NOMO-1 treated with DMSO at 0.1 percent for 48 hours (cell line): Measurements from ENCODE around the gene CTAG2.
"Not testable (repeated sequence)": the region's sequence is repeated elsewhere in the genome, so short reads cannot be mapped to it uniquely, and the experiment has no call there.

Source experiments
- DNase-seq: peaks from one replicate; lab custom pipeline; 2025; ENCODE audit not compliant: unreplicated experiment; lab: John Stamatoyannopoulos, UW

The CTAG2 gene

DNA sequence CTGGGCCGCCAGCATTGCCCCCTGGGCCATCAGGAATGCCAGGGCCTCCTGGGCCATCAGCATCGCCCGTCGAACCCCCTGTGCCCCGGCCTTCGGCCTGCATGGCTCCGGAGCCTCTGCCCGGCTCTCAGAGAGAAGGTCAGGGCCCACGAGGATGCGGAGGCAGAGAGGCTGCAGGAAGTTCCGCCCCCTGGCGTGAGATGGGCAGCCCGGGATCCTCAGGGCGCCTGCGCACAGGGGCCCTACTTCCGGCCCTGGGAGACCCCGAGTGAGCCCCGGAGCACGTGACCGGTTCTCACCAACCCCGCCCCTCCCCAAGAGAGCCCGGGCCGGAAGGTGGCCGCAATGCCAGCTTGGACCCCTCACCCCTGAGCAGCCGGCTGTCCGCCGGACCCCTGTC, at the start of gene CTAG2:
Gene CTAG2, minus strand, starts transcription at position 167 of the 400 bp plus-strand sequence. Its CDS starts 64 bp downstream, at position 103.
- DNase-seq, result not testable (repeated sequence)

DNA sequence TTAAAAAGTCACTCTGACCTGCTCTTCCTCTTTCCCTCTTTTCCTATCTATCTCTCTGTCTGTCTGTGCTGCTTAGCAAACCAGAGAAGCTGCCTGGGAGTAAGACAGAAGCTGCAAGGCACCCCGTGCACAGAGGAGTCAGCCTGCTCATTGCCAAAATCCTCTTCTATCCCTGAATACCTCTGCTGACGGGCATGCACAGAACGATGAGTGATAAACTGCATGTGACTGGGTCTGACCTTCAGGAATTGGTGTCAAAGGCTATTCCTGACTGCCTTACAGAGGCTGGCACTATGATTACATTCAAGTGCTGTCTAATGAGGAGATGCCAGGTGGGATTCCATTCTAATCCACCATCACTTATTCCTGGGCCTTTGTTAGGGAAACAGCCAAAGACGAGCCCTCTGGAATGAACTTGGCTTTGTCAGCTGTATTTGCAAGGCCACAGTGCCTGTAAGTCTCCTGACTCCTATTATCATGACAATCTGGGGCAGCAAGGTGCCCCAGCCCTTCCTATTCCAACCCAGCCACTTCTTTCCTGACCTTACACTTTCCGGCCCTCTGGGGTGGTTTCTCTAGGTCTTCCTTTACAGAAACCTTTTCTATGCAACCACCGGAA, 45.4 kb upstream of the CTAG2 start:
- DNase-seq, result no peak

DNA sequence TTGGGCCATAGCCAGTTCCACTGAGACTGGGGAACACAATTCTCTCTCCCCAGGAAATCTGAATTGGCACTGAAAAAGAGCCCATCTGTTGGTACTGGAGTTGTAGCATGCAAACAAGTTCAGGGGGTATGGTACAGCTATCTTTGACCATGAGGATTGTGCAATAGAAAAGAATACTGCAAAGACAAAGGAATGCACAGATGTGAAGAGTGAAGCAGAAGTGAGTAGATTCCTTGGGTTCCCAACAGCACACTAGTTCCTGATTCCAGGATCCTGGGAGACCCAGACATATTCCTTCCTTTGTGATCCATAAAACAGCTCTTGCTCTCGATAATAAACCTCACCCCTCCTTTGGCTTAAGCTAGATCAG, 43.3 kb upstream of the CTAG2 start:
- DNase-seq, result no peak

DNA sequence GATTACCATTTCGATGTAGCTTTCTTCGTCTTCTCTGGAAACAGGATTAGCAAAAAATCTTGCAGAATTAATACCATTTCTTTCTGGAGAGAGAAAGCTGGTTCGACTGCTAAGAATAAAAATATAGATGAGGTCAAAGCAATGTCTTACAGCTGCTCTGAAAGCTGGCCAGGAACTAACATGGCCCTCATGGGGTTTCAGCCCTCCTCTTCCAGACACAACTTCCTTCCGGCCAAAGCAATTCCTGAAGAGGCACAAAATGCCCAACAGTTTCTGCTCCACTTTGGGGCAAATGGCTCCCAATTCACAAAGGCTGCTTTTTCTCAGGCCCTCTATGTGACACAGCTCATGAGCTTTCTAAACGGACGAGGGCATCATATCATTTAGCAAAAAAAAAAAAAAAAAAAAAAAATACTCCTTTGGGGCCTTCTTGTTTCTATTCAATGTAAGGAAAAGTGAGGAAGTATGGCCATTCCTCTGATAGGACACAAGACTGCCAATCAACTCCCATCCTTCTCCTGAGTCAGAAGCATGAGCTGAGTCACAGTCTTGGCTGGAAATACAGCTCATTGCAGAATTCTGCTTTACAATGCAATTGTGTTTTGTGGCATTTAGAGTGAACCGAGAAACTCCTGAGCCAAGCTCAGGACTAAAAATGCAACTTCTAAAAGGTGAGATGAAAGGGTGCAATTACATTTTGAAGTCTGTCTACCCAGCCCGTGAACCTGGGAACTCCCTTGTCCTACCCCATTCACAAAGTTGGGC, 42.7 kb upstream of the CTAG2 start:
- no peak for DNase-seq

DNA sequence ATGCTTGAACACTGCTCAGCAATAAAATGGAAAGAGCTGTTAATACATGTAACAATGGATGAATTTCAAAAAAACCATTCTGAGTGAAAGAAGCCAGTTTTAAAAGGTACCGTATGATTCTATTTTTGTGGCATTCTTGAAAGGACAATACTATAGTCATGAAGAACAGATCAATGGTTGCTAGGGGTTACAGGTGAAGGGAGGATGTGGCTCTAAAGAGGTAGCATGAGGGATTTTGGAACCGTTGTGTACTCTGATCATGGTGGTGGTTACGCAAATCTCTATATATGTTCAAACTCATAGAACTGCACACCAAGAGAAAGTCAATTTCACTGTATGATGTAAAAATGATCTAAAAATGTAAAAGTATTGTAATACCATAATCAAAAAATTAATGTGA, 40.0 kb upstream of the CTAG2 start:
- DNase-seq, result no peak

DNA sequence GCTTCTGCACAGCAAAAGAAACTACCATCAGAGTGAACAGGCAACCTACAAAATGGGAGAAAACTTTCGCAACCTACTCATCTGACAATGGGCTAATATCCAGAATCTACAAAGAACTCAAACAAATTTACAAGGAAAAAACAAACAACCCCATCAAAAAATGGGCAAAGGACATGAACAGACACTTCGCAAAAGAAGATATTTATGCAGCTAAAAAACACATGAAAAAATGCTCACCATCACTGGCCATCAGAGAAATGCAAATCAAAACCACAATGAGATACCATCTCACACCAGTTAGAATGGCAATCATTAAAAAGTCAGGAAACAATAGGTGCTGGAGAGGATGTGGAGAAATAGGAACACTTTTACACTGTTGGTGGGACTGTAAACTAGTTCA, 37.1 kb upstream of the CTAG2 start:
- DNase-seq, result not testable (repeated sequence)

DNA sequence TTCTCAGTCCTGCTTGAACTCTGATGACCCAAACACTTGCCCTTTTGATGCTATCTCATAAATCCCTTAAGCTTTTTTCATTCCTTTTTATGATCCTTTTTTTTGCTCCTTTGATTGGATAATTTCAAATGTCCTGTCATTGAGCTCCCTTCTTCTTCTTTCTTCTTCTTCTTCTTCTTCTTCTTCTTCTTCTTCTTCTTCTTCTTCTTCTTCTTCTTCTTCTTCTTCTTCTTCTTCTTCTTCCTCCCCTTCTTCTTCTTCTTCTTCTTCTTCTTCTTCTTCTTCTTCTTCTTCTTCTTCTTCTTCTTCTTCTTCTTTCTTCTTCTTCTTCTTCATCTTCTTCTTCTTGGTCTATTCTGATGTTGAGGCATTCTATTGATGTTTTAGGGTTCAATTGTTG, 18.7 kb upstream of the CTAG2 start:
- not testable (repeated sequence) for DNase-seq

DNA sequence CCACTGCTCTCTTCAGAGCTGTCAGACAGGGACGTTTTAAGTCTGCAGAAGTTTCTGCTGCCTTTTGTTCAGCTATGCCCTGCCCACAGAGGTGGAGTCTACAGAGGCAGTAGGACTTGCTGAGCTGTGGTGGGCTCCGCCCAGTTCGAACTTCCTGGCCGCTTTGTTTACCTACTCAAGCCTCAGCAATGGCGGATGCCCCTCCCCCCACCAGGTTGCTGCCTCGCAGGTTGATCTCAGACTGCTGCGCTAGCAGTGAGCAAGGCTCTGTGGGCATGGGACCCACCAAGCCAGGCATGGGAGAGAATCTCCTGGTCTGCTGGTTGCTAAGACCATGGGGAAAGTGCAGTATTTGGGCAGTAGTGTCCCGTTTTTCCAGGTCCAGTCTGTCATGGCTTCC, 17.5 kb upstream of the CTAG2 start:
- DNase-seq, result not testable (repeated sequence)

DNA sequence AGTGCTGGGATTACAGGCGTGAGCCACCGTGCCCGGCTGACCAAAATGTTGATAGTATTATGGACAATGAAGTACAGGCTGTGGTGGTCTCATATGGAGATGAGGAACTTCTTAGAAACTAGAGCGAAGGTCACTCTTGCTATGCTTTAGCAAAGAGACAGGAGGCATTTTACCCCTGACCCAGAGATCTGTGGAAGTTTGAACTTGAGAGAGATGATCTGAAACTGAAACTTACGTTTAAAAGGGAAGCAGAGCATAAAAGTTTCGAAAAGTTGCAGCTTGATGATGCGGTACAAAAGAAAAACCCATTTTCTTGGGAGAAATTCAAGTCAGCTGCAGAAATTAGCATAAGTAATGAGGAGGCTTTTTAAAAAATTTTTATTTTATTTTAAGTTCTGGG, 8.5 kb upstream of the CTAG2 start:
- peak; percentile 46 for DNase-seq

DNA sequence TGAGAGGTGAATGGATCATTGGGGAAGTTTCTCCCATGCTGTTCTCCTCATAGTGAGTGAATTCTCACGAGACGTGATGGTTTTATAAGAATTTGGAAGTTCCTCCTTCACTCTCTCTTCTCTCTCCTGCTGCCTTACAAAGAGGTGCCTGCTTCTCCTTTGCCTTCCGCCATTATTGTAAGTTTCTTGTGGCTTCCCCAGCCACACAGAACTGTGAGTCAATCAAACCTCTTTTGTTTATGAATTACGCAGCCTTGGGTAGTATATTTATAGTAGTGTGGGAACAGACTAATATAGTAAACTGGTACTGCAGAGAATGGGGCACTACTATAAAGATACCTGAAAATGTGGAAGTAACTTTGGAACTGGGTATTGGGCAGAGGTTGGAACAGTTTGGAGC, 7.8 kb upstream of the CTAG2 start:
- DNase-seq, result peak; percentile 54

DNA sequence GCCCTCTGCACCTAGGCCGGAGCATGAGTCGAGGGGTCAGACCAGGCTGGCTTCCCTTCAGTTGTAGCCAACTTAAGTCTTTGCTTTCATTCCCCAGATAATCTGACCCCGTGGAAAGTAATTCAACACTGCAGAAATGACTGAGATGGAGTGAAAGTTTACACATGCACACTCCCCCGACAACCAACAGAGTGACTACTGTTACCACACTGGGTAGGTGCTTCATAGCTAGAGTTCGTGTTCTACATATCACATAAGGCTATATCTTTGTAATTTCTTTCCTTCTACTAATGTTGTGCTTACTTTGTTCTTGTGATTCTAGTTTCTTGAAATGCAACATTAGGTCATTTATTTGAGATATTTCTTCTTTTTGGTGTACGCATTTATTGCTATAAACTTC, 7.2 kb upstream of the CTAG2 start:
- DNase-seq, result no peak

DNA sequence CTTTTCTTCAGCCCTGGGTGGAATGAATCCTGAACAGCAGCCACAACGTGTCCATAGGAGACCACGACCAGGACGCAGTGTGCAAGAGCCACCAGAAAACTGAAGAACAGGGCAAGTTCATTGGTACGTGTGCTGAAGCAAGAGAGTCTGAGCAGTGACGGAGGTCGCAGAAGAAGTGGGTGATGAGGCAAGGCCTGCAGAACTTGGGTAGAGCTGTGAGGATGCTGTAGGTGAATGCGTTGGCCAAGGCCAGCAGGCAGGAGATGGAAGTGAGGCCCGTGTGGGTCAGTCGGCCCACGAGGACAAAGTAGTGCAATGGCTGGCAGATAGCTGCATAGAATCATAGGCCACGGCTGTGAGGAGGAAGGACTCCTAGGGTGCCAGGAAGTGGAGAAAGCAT, 5.6 kb upstream of the CTAG2 start:
- DNase-seq, result no peak

DNA sequence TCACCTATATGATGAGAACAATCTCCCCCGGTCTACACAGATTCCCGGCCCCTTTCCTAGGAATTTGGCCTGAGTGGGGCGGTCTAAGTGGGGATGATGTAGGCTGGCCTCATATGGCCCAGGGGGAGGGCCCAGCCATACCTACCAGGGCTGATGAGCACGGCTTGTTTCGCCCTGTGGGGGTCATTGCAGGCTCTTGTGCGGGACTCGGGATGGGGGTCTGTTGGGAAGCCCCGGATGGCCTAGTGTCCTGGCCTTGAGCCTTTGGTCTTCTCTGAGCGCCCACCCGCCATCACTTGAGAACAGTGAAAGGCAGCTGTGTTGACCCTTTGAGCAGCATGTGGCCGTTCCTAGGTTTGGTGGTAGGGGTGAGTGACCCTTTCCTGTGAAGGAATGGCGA, 4.8 kb upstream of the CTAG2 start:
- DNase-seq, result no peak

DNA sequence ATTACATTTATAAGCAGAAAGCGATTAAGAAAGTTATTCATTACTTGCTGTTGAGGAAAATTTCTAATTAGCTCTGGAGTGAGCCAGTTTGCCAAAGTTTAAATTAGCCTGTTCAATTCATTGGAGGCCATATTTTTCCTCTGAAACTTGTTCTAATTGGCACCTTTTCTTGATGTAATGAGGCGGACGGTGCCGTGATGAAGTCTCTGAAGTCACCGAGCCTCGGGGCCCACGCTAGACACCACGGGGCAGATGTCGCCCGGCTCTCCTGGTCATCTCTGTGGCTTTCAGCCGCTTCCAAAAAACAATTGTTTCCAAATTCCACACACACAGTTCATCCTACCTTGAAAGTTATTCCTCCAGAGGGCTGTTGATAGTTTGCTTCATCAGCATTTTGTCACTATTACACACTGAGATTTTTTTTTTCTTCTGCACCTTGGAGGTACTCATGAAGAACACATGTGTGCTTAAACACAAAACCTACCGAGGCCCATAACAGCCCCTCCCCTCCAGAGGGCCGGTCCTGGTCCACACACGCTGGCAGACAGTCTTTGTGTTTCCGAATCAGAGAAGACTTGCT, 3.9 kb upstream of the CTAG2 start:
- no peak for DNase-seq

DNA sequence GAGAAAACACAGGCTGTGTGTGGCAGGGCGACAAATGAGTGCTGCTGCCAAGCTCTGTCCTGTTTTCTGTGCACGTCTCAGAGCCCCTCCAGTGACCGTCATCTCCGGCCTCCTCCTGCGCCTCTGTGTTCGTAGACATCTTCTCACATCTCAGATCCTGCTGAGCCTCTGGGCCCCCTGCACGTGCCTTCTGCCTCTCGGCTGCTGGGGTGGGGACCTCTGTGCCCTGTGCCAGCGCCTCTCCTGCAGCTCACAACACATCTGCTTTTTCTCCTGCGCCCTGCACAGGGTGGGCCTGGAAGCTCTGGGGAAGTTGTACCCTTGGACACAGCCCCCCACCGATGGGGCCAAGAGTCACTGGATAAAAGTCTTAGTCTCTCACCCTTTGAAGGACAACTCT, 2.4 kb upstream of the CTAG2 start:
- no peak for DNase-seq

DNA sequence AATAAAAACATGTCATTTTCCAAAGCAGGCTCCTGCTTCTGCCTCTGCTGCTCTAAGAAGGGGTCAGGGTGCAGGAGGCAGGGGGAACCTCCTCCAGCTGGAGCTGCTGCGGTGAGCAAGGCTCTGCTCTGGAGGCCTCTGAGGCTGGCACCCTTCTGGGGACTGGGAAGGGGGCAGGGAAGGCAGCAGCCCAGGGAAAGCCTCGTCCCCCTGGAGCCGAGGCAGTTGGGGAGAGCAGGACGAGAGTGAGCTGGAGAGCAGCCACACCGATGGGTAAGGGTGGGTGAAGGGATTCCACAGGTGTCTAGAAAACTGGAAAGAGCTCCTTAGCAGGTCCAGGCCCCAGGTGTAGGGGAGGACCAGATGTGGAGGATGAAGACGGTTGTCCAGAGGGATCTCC, 2.0 kb upstream of the CTAG2 start:
- DNase-seq, result no peak

DNA sequence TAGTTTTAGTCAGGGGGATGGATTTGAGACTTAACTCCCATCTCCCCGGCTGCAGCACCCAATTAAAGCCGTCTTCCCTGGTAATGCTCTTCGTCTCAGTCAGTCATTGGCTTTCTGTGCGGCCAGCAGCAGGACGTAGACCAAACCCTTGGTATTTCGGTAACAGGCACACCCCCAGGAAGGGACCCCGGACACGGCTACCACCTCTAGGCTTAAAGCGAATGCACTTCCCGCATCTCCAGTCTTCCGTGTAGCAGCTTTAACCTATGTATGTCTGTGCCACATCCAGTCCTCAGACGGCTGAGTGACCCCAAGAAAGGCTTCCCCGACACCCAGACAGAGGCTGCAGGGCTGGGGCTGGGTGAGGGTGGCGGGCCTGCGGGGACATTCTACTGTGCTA, 1.5 kb upstream of the CTAG2 start:
- no peak for DNase-seq

DNA sequence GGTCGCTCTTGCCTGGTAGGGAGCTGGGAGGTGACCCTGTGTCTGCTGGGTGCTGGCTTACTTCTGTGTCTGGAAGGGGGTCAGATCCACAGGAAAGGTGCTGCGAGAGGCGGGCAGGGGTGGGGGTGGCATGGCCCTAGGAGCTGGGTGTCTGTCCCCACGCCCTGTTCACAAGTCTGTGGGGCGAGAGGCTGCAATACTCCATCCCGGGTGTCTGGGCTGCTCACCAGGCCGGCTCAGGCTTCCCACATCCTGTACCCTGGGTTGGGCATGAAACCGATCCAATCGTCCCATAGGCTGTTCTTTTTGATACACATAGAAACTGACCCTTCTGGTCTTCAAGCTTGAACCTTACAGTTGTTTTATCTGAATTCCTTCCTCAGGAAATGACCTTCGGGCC, 993 bp upstream of the CTAG2 start:
- no peak for DNase-seq

DNA sequence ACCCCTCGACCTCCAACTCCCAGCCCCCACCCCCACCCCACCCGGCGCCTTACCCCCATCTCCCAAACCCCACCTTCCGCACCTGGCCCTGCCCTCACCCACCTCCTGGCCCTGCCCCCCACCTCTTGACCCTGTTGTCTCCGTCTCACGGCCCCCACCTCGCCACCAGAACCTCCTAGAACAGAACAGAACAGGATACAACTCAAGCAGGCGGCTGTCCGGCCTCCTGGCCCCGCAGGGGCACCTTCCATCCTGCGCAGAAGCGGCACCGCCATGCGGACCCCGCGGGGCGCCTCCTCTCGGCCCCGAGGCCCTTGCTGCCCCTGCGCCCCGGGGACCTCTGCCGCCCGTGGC, 354 bp downstream of the CTAG2 start:
- no peak for DNase-seq

DNA sequence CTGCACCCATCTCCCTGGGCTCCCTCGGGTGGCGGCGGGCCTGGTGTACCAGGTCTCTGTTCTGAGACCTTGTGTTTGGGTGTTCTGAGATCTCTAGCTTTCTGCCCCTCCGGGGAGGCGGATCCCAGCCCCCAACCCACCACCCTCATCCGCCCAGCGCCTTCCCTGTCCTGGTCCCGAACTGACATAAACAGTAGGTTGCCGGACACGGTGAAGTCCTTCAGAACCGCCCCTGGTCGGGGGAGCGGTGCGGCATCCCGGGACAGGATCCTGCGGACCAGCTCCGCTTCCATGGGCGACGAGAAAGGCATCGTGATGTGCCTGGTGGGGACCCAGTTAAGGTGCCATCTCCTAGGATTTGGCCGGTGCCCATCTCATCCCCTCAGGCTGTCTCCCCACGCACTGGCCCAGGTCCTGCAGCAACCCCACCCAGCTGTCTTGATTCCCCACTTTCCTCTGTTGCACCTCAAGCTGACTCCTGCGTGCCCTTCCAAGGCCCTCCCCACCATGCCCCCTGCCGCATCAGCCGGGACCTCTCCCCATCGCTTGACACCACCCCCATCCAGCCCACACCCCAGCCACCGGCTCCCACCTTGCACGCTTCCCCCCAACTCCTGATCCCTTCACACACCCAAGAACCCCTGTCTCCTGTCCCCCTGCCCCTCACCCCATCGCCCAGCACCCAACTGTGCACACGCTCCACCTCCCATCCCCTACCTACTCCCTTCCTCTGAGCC, 900 bp downstream of the CTAG2 start:
- DNase-seq, result no peak

DNA sequence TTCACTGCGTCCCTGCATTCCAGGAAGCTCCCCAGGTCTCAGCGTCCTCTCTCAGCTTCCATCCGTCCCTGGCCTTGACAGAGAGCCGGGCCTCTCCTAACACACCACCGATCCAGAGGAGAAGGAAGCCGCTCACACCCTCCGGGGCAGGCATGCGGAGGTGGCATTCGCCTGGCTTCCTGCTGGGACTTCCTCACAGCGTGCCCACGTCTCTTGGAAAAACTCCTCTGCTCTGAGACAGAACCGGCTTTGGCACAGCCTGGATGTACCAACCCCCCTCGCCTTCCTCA, 3.2 kb downstream of the CTAG2 start:
- no peak for DNase-seq

DNA sequence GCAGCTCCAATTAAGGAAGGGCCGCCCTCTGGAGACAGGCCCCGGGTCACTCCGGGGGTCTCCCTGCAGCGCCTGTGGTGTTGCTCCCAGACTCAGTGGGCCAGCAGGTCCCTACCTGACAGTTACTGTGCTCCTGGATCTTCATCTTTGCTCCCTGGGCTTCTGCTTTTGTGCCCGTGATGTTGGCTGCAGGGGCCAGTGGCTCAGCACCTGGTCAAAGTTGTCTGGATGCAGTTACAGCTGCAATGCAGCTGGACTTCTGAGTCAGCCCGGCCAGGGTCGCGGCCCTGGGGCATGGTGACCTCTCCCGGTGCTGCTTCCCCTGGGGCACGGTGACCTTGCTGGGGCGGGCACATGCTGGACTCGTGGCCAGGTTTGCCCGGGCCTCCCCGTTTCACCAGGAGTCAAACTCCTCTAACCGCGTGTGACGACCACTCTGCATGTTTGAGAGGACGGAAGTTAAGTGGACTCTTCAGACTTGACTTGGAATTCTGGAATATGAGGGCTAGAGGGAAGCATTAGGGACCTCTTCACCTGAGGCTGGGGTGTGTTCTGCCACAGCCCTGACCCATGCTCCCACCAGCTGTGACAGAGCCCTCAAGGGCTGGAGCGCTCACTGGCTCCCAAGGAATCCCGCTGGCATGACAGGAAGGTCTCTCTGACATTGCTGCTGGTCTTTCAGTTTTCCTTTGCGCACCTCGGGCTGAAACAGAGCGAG, 3.7 kb downstream of the CTAG2 start:
- DNase-seq, result no peak
